Naive thymus-derived CD8-positive, alpha-beta T cell (primary cell): ENCODE measurements around the gene RASGRF2. TPM values are rescaled to one million over a fixed set of nuclear protein-coding genes. Genes with fewer than 3 reads are reported as not detected.

Experiments
- ATAC-seq, 2 donors: fragments of 150-1000 bp; cut with Tn5 transposase in 1 of 2; sonication (Bioruptor Pico), chemical (Tn5 transposase) in 1 of 2; 1 replicate in 1 of 2; 2 replicates in 1 of 2; pipeline ENCODE4 v1.10.0; 2021; ENCODE audit warnings: mild to moderate bottlenecking in 2 of 2, moderate library complexity in 2 of 2
- POLR2A ChIA-PET: fragments of 350-600 bp; sonication (Branson Sonifier 250); formaldehyde crosslinking; loops from one replicate; lab custom pipeline; 2021; ENCODE audit warnings: antibody characterized with exemption; lab: Charles Lee
- DNase-seq, 10 donors: peaks; one replicate each; pipeline versions ENCODE4 v3.0.0 to v3.0.0-alpha.2; 2020 to 2022
- H3K27ac Mint-ChIP-seq, 10 donors: one replicate each; pipeline ENCODE4 v1.8.0; 2020 to 2022; ENCODE audit warnings: mild to moderate bottlenecking in 10 of 10, mixed read lengths in 10 of 10, moderate library complexity in 4 of 10, inconsistent platforms in 1 of 10
- H3K27me3 Mint-ChIP-seq, 5 donors: one replicate each; pipeline ENCODE4 v1.8.0; 2021 to 2022; ENCODE audit warnings: mixed read lengths in 5 of 5
- H3K36me3 Mint-ChIP-seq, 3 donors: one replicate each; pipeline ENCODE4 v1.8.0; 2020 to 2022; ENCODE audit warnings: mixed read lengths in 3 of 3, mild to moderate bottlenecking in 2 of 3, inconsistent platforms in 1 of 3
- H3K4me1 Mint-ChIP-seq, 4 donors: one replicate each; pipeline ENCODE4 v1.8.0; 2021 to 2022; ENCODE audit warnings: mixed read lengths in 4 of 4
- H3K4me3 Mint-ChIP-seq, 10 donors: one replicate each; pipeline ENCODE4 v1.8.0; 2020 to 2022; ENCODE audit warnings: mild to moderate bottlenecking in 10 of 10, mixed read lengths in 10 of 10, moderate library complexity in 6 of 10, inconsistent platforms in 1 of 10
- H3K9me3 Mint-ChIP-seq, 9 donors: one replicate each; pipeline ENCODE4 v1.8.0; 2020 to 2022; ENCODE audit warnings: mixed read lengths in 9 of 9, mild to moderate bottlenecking in 3 of 9, inconsistent platforms in 1 of 9, moderate library complexity in 1 of 9
- polyA plus RNA-seq, 3 donors: library from polyadenylated mRNA; unstranded; fragments of 300-500 nt; fragmentation: Illumina TruSeq; gene quantifications; one replicate each; pipeline ENCODE4 v1.2.3, GENCODE V29; 2021
- total RNA-seq, 8 experiments: library from RNA in 2 of 8; stranded (reverse) in 2 of 8; gene quantifications; one replicate each; pipeline ENCODE4 v1.2.3 and lab custom pipeline; 2021 to 2026

Gene RASGRF2
- total and polyA plus RNA-seq, 5 experiments from 2014 or later, result 8.3 to 35.9 (median 21.7) TPM

- Mint-ChIP-seq H3K4me3 (no peak overlapping the region), H3K27ac (peak overlapping the region in 1 of 10 donors; percentile 43), H3K27me3 (no peaks in the 10 kb centered on the region), H3K9me3 (no peaks in the 10 kb centered on the region), H3K4me1 (no peaks in the 10 kb centered on the region), H3K36me3 (peaks cover 0 to 91% (median 31%) of the 10 kb centered on the region in 3 donors)
- ATAC-seq (no peak), DNase-seq (no peak)
- POLR2A ChIA-PET, result no interaction called here
These were observed 249.8 kb downstream of the RASGRF2 start for GRCh38 chr5:81209869-81210493.

DNA sequence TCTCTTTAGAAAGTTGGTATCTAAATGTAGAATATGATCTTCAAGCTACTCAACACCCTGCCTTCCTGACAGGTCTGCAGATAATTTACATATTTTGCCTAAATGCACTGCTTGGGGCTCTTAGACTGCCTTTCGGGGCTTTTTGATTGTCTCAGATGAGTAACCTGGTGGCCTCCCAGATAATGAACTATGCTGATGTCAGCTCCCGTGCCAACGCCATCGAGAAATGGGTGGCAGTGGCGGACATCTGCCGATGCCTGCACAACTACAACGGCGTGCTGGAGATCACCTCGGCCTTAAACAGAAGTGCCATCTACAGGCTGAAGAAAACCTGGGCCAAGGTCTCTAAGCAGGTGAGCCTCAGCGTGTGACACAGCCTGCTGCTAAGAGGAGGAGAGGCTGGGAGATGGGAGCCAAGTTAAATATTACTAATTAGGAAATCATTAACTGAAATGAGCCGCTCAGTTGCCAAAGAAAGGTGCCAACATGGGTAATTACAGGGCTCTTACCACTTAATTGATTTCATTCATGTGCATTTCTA, 252.1 kb downstream of the RASGRF2 start:
- Mint-ChIP-seq H3K9me3 (no peaks in the 10 kb centered on the region), H3K36me3 (peaks cover 0 to 92% (median 39%) of the 10 kb centered on the region in 3 donors), H3K4me3 (peak overlapping the region in 1 of 10 donors; percentile 14), H3K27me3 (no peaks in the 10 kb centered on the region), H3K4me1 (no peaks in the 10 kb centered on the region), H3K27ac (peak overlapping the region in 1 of 10 donors; percentile 37)
- ATAC-seq, result no peak
- POLR2A ChIA-PET, result no interaction called here
- no peak for DNase-seq

DNA sequence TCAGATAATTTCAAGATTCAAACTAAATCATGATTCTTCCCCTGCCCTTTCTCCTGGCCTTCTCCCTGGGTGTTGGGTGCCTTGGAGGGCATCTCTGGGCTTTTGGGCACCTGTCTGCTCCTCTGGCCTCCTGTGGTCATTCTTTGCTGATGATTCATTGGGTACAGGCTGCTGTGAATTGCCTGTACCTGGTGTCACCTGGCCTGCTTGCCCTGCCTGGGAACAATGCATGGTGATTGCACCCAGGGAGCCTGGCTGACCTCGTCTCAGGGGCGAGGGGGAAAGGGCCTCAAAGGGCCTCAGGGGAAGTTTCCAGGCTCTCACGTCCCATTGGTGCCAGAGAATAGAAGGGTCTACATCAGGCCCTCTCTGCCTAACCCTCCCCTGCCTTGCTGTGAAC, 252.9 kb downstream of the RASGRF2 start:
- H3K36me3 Mint-ChIP-seq, result peaks cover 0 to 91% (median 36%) of the 10 kb centered on the region in 3 donors
- no peaks in the 10 kb centered on the region for H3K9me3 Mint-ChIP-seq
- no peak overlapping the region for H3K4me3 Mint-ChIP-seq
- POLR2A ChIA-PET, result no interaction called here
- H3K4me1 Mint-ChIP-seq, result no peaks in the 10 kb centered on the region
- ATAC-seq (no peak), DNase-seq (no peak)
- H3K27ac Mint-ChIP-seq, result no peak overlapping the region
- no peaks in the 10 kb centered on the region for H3K27me3 Mint-ChIP-seq

DNA sequence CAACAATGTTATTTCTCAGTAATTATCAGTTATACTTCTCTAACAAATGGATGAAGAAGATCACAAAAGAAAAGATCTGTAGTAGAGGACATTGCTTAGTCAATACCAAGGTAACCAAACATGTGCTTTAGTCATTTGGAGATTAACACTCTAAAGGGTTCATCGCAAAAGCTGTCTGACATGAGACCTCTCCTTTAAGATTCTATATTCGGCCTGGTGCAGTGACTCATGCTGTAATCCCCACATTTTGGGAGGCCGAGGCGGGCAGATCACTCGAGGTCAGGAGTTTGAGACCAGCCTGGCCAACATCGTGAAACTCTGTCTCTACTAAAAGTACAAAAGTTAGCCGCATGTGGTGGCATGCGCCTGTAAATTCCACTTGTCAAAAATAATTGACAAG, 254.7 kb downstream of the RASGRF2 start:
- DNase-seq (no peak), ATAC-seq (no peak)
- Mint-ChIP-seq H3K9me3 (no peaks in the 10 kb centered on the region), H3K27me3 (no peaks in the 10 kb centered on the region), H3K4me3 (no peak overlapping the region), H3K4me1 (no peaks in the 10 kb centered on the region), H3K36me3 (peaks cover 0 to 90% (median 39%) of the 10 kb centered on the region in 3 donors), H3K27ac (peak overlapping the region in 1 of 10 donors; percentile 67)
- POLR2A ChIA-PET, result no interaction called here

DNA sequence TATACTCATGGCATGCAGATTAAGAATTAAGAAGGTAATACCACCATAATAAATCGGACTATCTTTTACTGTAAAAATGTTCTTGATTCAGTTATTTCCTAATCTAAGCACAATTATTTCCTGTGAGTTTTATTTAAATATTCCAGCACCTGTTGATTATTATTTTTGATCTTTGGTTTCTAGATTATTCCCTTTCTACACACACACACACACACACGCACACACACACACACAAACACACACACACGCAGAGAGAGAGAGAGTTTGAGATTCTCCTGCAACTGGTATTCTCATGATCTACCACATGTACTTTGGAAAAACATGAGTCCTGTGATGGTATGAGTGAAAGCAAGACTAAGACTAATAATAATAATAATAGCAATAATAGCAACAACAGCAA, 256.0 kb downstream of the RASGRF2 start:
- H3K27ac Mint-ChIP-seq, result no peak overlapping the region
- H3K36me3 Mint-ChIP-seq, result peaks cover 0 to 92% (median 39%) of the 10 kb centered on the region in 3 donors
- no peaks in the 10 kb centered on the region for H3K9me3 Mint-ChIP-seq
- no peaks in the 10 kb centered on the region for H3K4me1 Mint-ChIP-seq
- POLR2A ChIA-PET, result no interaction called here
- DNase-seq, result no peak
- no peak for ATAC-seq
- H3K27me3 Mint-ChIP-seq, result no peaks in the 10 kb centered on the region
- no peak overlapping the region for H3K4me3 Mint-ChIP-seq

- DNase-seq, result no peak
- ATAC-seq, result no peak
- POLR2A ChIA-PET, result no interaction called here
- Mint-ChIP-seq H3K4me3 (no peak overlapping the region), H3K4me1 (no peaks in the 10 kb centered on the region), H3K36me3 (peaks cover 0 to 78% (median 39%) of the 10 kb centered on the region in 3 donors), H3K27me3 (no peaks in the 10 kb centered on the region), H3K27ac (peak overlapping the region in 1 of 10 donors; percentile 33), H3K9me3 (no peaks in the 10 kb centered on the region)
These were observed 259.2 kb downstream of the RASGRF2 start for GRCh38 chr5:81219389-81219788.

DNA sequence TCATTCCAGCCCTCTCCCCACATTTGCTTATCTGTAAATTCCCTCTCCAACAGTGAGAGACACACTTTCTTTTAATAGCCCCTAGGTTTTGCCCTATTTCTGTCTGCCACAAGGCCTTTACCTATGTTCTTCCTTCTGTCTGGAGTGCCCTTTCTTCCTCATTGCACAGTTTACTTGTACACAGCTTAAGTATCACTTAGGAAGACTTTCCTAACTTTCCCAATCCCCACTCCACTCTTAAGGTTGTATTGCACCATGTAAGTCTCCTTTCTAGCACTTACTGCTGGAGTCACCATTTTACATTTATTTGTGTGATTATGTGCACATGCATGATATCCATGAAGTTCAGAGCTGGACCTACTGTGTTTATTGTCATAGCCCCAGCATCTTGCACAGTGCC, 262.1 kb downstream of the RASGRF2 start:
- Mint-ChIP-seq H3K4me1 (no peaks in the 10 kb centered on the region), H3K27ac (peak overlapping the region in 1 of 10 donors; percentile 17), H3K4me3 (no peak overlapping the region), H3K27me3 (no peaks in the 10 kb centered on the region), H3K9me3 (no peaks in the 10 kb centered on the region), H3K36me3 (peaks cover 6 to 78% (median 30%) of the 10 kb centered on the region in 3 donors)
- no peak for DNase-seq
- ATAC-seq, result no peak
- POLR2A ChIA-PET, result no interaction called here

DNA sequence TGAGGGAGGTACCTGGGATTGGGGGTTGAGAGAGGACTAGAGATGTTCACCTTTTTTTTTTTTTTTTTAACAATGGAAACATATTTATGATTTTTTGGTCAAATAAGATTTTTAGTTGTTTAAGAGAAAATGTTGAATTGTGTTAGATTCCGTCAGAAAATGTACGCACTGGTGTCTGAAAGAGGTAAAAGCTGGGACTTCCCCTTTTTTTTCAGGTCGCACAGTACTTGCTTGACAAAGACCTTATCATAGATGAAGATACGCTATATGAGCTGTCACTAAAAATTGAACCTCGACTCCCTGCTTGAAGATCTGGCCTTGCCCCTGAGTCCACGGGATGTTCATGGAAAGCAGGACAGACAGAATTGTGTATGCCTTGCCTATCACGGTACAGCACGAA, 265.3 kb downstream of the RASGRF2 start:
- Mint-ChIP-seq H3K27me3 (no peaks in the 10 kb centered on the region), H3K4me3 (no peak overlapping the region), H3K36me3 (peaks cover 6 to 59% (median 16%) of the 10 kb centered on the region in 3 donors), H3K27ac (no peak overlapping the region), H3K4me1 (peaks cover 0 to 3% (median 2%) of the 10 kb centered on the region in 4 donors), H3K9me3 (no peaks in the 10 kb centered on the region)
- ATAC-seq, result no peak
- DNase-seq, result no peak
- POLR2A ChIA-PET, result interaction anchor here (0.7 kb wide), 1 partner anchor 158 kb away, joined by 3 read pairs; no protein-coding TSS in a partner anchor

DNA sequence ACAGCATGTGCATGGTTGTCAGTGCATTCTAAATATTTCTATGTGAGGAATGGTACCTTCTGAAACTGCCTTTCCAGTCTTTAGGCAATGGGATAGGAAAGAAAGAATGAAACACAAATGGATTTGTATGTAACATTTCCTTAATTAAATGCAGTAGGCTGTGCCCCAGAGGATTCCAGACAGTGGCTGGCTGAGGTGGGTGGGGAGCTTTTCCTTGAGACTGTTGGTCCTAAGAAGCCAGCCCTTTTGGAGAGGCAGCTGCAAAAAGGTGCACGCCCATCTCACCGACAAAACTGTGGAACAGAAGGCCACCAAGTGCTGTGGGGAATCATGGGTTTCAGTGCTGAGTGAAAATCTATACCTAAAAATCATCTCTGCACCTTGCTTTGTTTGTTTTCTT, 266.1 kb downstream of the RASGRF2 start:
- no peak for ATAC-seq
- Mint-ChIP-seq H3K27ac (no peak overlapping the region), H3K36me3 (peaks cover 6 to 52% (median 12%) of the 10 kb centered on the region in 3 donors)

DNA sequence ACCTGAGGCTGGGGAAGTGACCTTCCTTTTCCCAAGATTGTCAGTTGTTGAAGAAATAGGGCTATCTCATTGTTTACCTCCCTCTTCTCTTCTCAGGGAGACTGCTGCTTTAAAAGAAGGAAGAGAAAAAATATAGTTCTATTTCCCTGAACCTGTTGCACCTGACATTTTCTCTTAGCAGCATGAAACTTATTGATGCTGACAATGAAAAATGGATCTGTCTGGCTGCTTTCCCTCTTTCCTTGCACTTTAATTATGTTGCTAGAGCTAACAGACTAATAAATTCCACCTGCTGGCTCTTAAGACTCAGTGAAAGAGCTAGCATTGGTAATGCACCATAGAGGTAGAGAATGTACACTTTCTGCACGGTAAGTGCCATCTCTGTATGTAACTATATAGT, 266.8 kb downstream of the RASGRF2 start:
- no peak overlapping the region for H3K27ac Mint-ChIP-seq
- ATAC-seq, result no peak
- H3K9me3 Mint-ChIP-seq, result no peaks in the 10 kb centered on the region

More for the DNA sequence above, 266.1 kb downstream of the RASGRF2 start:
- Mint-ChIP-seq H3K4me3 (no peak overlapping the region), H3K4me1 (peaks cover 0 to 6% (median 4%) of the 10 kb centered on the region in 4 donors), H3K9me3 (no peaks in the 10 kb centered on the region), H3K27me3 (no peaks in the 10 kb centered on the region)
- DNase-seq, result no peak
- POLR2A ChIA-PET, result no interaction called here

GRCh38 chr5:81228084-81228483, 267.9 kb downstream of the RASGRF2 start:
- ATAC-seq (no peak), DNase-seq (no peak)
- H3K36me3 Mint-ChIP-seq, result peaks cover 5 to 39% (median 6%) of the 10 kb centered on the region in 3 donors
- no peaks in the 10 kb centered on the region for H3K9me3 Mint-ChIP-seq
- peak overlapping the region in 1 of 10 donors; percentile 27 for H3K27ac Mint-ChIP-seq
- no peak overlapping the region for H3K4me3 Mint-ChIP-seq
- POLR2A ChIA-PET, result no interaction called here
- peaks cover 2 to 9% (median 6%) of the 10 kb centered on the region in 4 donors for H3K4me1 Mint-ChIP-seq
- no peaks in the 10 kb centered on the region for H3K27me3 Mint-ChIP-seq

More for the DNA sequence above, 266.8 kb downstream of the RASGRF2 start:
- no peaks in the 10 kb centered on the region for H3K27me3 Mint-ChIP-seq
- DNase-seq, result no peak
- H3K4me1 Mint-ChIP-seq, result peaks cover 0 to 6% (median 4%) of the 10 kb centered on the region in 4 donors
- no peak overlapping the region for H3K4me3 Mint-ChIP-seq
- POLR2A ChIA-PET, result no interaction called here
- peaks cover 6 to 49% (median 12%) of the 10 kb centered on the region in 3 donors for H3K36me3 Mint-ChIP-seq

- ATAC-seq, result no peak
- H3K36me3 Mint-ChIP-seq, result peaks cover 4 to 26% (median 6%) of the 10 kb centered on the region in 3 donors
- H3K4me3 Mint-ChIP-seq, result no peak overlapping the region
- no peak for DNase-seq
- H3K27ac Mint-ChIP-seq, result peak overlapping the region in 3 of 10 donors; percentile 48 to 63 (median 52)
- H3K4me1 Mint-ChIP-seq, result peaks cover 11 to 28% (median 25%) of the 10 kb centered on the region in 4 donors
- H3K9me3 Mint-ChIP-seq, result no peaks in the 10 kb centered on the region
- H3K27me3 Mint-ChIP-seq, result no peaks in the 10 kb centered on the region
- POLR2A ChIA-PET, result no interaction called here
These were observed 270.3 kb downstream of the RASGRF2 start for GRCh38 chr5:81230416-81230815.

DNA sequence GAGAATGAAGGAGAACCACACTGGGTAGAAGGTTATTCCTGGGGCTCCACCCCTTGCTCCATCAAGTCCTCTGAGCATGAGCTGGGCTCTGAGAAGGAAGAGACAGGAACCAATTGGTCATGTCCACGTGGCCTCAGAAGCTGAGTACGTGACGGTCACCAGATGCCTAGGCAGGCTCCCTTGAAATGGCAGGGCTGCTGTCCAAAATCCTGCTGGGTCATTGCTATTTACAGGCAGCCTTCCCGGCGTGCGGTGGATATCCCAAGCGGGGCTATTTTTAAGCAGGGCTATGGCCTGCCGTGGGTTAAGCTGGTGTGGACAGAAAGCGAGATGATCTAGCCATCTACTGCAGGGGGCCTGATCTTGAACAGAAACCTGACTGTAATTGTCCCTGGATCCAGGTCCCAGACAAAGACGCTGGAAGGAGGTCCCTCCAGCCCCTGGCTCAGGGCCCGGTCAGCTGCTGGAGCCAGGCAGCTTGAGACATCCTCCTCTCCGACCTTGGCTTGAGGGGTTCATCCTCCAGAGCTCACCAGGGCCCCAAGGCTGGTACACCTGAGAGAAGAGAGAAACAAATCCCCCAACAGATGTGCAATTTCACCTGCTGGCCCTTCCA, 272.4 kb downstream of the RASGRF2 start:
- Mint-ChIP-seq H3K4me3 (peak overlapping the region in 3 of 10 donors; percentile 9 to 62 (median 54)), H3K27me3 (no peaks in the 10 kb centered on the region), H3K27ac (peak overlapping the region in 1 of 10 donors; percentile 32), H3K9me3 (peaks cover 0 to 2% (median 0%) of the 10 kb centered on the region in 9 donors), H3K36me3 (peaks cover 0 to 6% (median 1%) of the 10 kb centered on the region in 3 donors), H3K4me1 (peaks cover 12 to 29% (median 25%) of the 10 kb centered on the region in 4 donors)
- DNase-seq (no peak), ATAC-seq (no peak)
- POLR2A ChIA-PET, result no interaction called here
